Non-pigmented ciliary epithelial cell (primary cell): ENCODE measurements around the gene PTPRN2.

Source experiments
- DNase-seq: peaks from one replicate; pipeline ENCODE4 v3.0.0-alpha.2; 2010; ENCODE audit warnings: low read depth

Gene PTPRN2

GRCh38 chr7:158489462-158490155 is 98.0 kb downstream of the PTPRN2 start:
- no peak for DNase-seq

- no peak for DNase-seq
Observed at GRCh38 chr7:158488181-158488971, 99.2 kb downstream of the PTPRN2 start.

- DNase-seq: no peak
Observed at GRCh38 chr7:158487631-158488151, 99.9 kb downstream of the PTPRN2 start.

GRCh38 chr7:158486919-158487318 is 100.7 kb downstream of the PTPRN2 start:
- DNase-seq: no peak

- DNase-seq: no peak
Observed at GRCh38 chr7:158484801-158485531, 102.7 kb downstream of the PTPRN2 start.

GRCh38 chr7:158482480-158482879 is 105.1 kb downstream of the PTPRN2 start:
- DNase-seq: no peak

GRCh38 chr7:158479664-158480025 is 108.0 kb downstream of the PTPRN2 start:
- DNase-seq: no peak

- DNase-seq: no peak
Observed at GRCh38 chr7:158479021-158479663, 108.5 kb downstream of the PTPRN2 start.

- no peak for DNase-seq
Observed at GRCh38 chr7:158477866-158478265, 109.8 kb downstream of the PTPRN2 start.

- no peak for DNase-seq
Observed at GRCh38 chr7:158476331-158476932, 111.2 kb downstream of the PTPRN2 start.

- no peak for DNase-seq
Observed at GRCh38 chr7:158475679-158476052, 112.0 kb downstream of the PTPRN2 start.

GRCh38 chr7:158475036-158475678 is 112.5 kb downstream of the PTPRN2 start:
- no peak for DNase-seq

GRCh38 chr7:158474488-158474887 is 113.1 kb downstream of the PTPRN2 start:
- no peak for DNase-seq

- no peak for DNase-seq
Observed at GRCh38 chr7:158473946-158474345, 113.7 kb downstream of the PTPRN2 start.

- DNase-seq: no peak
Observed at GRCh38 chr7:158473221-158473620, 114.4 kb downstream of the PTPRN2 start.

GRCh38 chr7:158472596-158472995 is 115.0 kb downstream of the PTPRN2 start:
- DNase-seq: no peak

GRCh38 chr7:158471716-158472115 is 115.9 kb downstream of the PTPRN2 start:
- DNase-seq: no peak

- DNase-seq: no peak
Observed at GRCh38 chr7:158470336-158470735, 117.3 kb downstream of the PTPRN2 start.

GRCh38 chr7:158469396-158470051 is 118.1 kb downstream of the PTPRN2 start:
- DNase-seq: no peak

- DNase-seq: no peak
Observed at GRCh38 chr7:158468700-158469296, 118.8 kb downstream of the PTPRN2 start.
